Smooth muscle cell of the umbilical artery (primary cell): ENCODE measurements around the gene H2AZ1. TPM values are rescaled to one million over a fixed set of nuclear protein-coding genes. Genes with fewer than 3 reads are reported as not detected.

Source experiments
- total RNA-seq: library from RNA; depleted of rRNA; stranded (reverse); fragments of >200 nt; gene quantifications from 2 replicates; pipeline ENCODE4 v1.2.3, GENCODE V29; 2014

H2AZ1 gene
- total RNA-seq = 174 and 179 TPM in 2 replicates

DNA sequence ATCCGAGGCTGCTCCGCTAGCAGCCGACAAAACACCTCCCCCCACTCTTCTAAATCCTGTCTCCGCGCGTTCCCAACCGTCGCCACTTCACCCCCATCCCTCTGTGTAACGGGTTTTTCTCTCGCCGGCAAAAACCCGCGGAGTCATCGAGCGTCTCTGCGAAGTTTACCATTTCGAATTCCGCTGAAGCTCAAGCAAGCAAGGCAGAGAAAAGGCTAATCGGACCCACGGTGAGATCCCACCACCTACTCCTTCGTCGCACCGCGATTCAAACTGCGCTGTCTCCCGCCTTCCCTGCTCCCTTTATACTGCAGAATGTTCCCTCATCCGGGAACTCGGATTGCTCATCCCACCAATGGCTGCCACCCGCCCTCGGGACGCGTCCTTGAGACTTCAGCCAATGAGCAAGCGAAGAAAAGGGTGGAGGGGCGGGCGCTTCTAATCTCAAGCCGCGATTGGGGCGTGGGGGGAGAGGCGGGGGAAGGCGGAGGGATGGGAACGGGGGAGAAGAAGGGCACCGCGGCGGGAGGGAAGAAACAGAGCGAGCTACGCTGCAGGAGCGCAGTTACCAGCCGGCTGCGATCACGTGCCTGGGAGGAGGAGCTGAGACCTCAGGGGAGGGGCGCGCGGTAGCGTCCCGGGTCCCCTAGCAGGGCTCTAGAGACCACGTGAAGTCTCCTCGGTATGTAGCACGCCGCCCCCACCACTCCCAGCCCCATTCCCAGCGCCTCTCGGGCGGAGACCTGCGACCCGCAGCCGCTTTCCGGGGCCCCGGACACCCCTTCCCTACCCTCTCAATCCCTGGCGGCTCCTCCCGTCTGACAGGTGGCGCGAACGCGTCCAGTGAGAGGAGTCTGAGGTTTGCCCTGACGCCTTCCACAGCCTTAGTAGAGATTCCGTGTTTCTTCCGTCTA is at the start of gene H2AZ1:
H2AZ1 (minus strand) TSS at position 277 of the 914 bp plus-strand sequence; CDS start at position 172, 105 bp downstream.

DNA sequence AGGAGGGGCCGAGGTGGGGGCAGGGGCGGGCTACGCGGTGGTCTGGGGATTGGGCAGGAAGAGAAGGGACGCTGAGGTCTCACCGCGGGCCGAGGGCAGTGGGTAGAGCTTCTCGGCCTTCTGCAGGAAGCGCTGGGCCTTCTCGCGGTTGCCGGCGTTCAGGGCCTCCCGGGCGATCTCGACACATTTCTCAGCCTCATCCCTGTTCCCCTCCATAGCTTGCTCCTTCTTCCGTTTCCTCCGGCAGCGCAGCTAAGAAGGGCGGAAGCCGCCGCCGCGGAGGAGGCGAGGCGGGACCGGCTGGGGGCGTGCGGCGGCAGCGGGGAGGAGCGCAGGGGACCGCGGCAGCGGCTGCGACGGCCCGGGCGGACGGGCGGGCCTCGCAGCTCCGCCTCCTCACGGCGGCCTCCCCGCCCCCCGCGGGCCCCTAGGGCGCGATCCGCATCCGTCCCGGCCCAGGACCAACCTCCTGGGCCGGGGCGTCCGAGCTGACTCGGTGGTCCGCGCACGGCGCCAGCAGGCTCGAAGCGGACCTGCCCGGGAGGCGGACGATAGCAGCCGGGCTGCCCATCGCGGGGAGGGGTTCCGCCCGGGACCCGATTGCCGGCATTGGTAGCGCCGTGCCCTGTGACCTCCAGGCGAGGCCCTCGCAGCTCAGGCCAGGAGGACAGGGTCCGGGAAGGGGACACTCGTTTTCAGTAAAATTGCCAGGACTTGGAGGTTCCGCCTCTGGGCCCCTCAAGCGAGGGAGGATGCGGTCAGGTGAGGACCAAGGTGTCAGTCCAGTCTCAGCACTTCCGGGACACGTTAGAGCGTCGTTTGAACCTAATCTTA is 3.5 kb downstream of the H2AZ1 start, which contains the start of gene DNAJB14:
DNAJB14 (minus strand) TSS at position 263 of the 834 bp plus-strand sequence; CDS start at position 216, 47 bp downstream.

Other genes with a start within 250 kb of the H2AZ1 start
- gene DAPP1, start 133.4 kb downstream of the H2AZ1 start, total RNA-seq = not detected in 2 replicates
- gene LAMTOR3, start 55.8 kb downstream of the H2AZ1 start, total RNA-seq = 44.1 and 49.6 TPM in 2 replicates
- 45.3 and 48.4 TPM in 2 replicates for gene DNAJB14, start 3.7 kb downstream of the H2AZ1 start, total RNA-seq
- 2.6 and 2.7 TPM in 2 replicates for gene DDIT4L, start 240.2 kb upstream of the H2AZ1 start, total RNA-seq